ENCODE measurements around the gene TOX2.

The TOX2 gene

GRCh38 chr20:44087051-44087856 lies 172.6 kb downstream of the TOX2 start:
- Histone ChIP-seq H3K27me3 (ENCODE audit: control insufficient read depth, insufficient read depth, low read length) (no peaks in the 10 kb centered on the region), H3K4me3 (ENCODE audit: low read length) (no peak overlapping the region), H3K4me1 (ENCODE audit: control insufficient read depth, low read depth, low read length) (no peaks in the 10 kb centered on the region), H3K9ac (ENCODE audit: low read length) (no peak overlapping the region), H3K27ac (ENCODE audit: low read length) (no peak overlapping the region), H3K36me3 (ENCODE audit: control insufficient read depth, low read depth, low read length) (no peaks in the 10 kb centered on the region), H3K9me3 (ENCODE audit: control insufficient read depth, low read depth, low read length) (no peaks in the 10 kb centered on the region)

GRCh38 chr20:44087857-44088120 lies 173.1 kb downstream of the TOX2 start:
- H3K9ac ChIP-seq (ENCODE audit: low read length) = no peak overlapping the region
- no peaks in the 10 kb centered on the region for H3K4me1 ChIP-seq (ENCODE audit: control insufficient read depth, low read depth, low read length)

GRCh38 chr20:44089987-44090674 lies 175.5 kb downstream of the TOX2 start:
- Histone ChIP-seq H3K4me3 (ENCODE audit: low read length) (no peak overlapping the region), H3K9me3 (ENCODE audit: control insufficient read depth, low read depth, low read length) (no peaks in the 10 kb centered on the region), H3K4me1 (ENCODE audit: control insufficient read depth, low read depth, low read length) (no peaks in the 10 kb centered on the region), H3K36me3 (ENCODE audit: control insufficient read depth, low read depth, low read length) (no peaks in the 10 kb centered on the region), H3K9ac (ENCODE audit: low read length) (no peak overlapping the region), H3K27ac (ENCODE audit: low read length) (no peak overlapping the region), H3K27me3 (ENCODE audit: control insufficient read depth, insufficient read depth, low read length) (no peaks in the 10 kb centered on the region)

More at GRCh38 chr20:44087857-44088120, 173.1 kb downstream of the TOX2 start:
- H3K36me3 ChIP-seq (ENCODE audit: control insufficient read depth, low read depth, low read length) = no peaks in the 10 kb centered on the region
- no peak overlapping the region for H3K4me3 ChIP-seq (ENCODE audit: low read length)
- H3K27me3 ChIP-seq (ENCODE audit: control insufficient read depth, insufficient read depth, low read length) = no peaks in the 10 kb centered on the region
- H3K27ac ChIP-seq (ENCODE audit: low read length) = no peak overlapping the region
- H3K9me3 ChIP-seq (ENCODE audit: control insufficient read depth, low read depth, low read length) = no peaks in the 10 kb centered on the region

GRCh38 chr20:44091026-44091425 lies 176.4 kb downstream of the TOX2 start:
- Histone ChIP-seq H3K36me3 (ENCODE audit: control insufficient read depth, low read depth, low read length) (no peaks in the 10 kb centered on the region), H3K27ac (ENCODE audit: low read length) (no peak overlapping the region), H3K4me1 (ENCODE audit: control insufficient read depth, low read depth, low read length) (no peaks in the 10 kb centered on the region), H3K4me3 (ENCODE audit: low read length) (no peak overlapping the region), H3K27me3 (ENCODE audit: control insufficient read depth, insufficient read depth, low read length) (no peaks in the 10 kb centered on the region), H3K9ac (ENCODE audit: low read length) (no peak overlapping the region), H3K9me3 (ENCODE audit: control insufficient read depth, low read depth, low read length) (no peaks in the 10 kb centered on the region)

- Histone ChIP-seq H3K27me3 (ENCODE audit: control insufficient read depth, insufficient read depth, low read length) (no peaks in the 10 kb centered on the region), H3K4me3 (ENCODE audit: low read length) (no peak overlapping the region), H3K9ac (ENCODE audit: low read length) (no peak overlapping the region), H3K27ac (ENCODE audit: low read length) (no peak overlapping the region), H3K36me3 (ENCODE audit: control insufficient read depth, low read depth, low read length) (no peaks in the 10 kb centered on the region), H3K4me1 (ENCODE audit: control insufficient read depth, low read depth, low read length) (no peaks in the 10 kb centered on the region), H3K9me3 (ENCODE audit: control insufficient read depth, low read depth, low read length) (no peaks in the 10 kb centered on the region)
Observed at GRCh38 chr20:44092551-44093248, 178.0 kb downstream of the TOX2 start.

- H3K27ac ChIP-seq (ENCODE audit: low read length) = no peak overlapping the region
- no peaks in the 10 kb centered on the region for H3K36me3 ChIP-seq (ENCODE audit: control insufficient read depth, low read depth, low read length)
- H3K9me3 ChIP-seq (ENCODE audit: control insufficient read depth, low read depth, low read length) = no peaks in the 10 kb centered on the region
- no peak overlapping the region for H3K9ac ChIP-seq (ENCODE audit: low read length)
- H3K27me3 ChIP-seq (ENCODE audit: control insufficient read depth, insufficient read depth, low read length) = no peaks in the 10 kb centered on the region
- no peak overlapping the region for H3K4me3 ChIP-seq (ENCODE audit: low read length)
- H3K4me1 ChIP-seq (ENCODE audit: control insufficient read depth, low read depth, low read length) = no peaks in the 10 kb centered on the region
Observed at GRCh38 chr20:44093249-44093582, 178.6 kb downstream of the TOX2 start.

GRCh38 chr20:44095831-44096230 lies 181.2 kb downstream of the TOX2 start:
- no peaks in the 10 kb centered on the region for H3K36me3 ChIP-seq (ENCODE audit: control insufficient read depth, low read depth, low read length)
- H3K27ac ChIP-seq (ENCODE audit: low read length) = no peak overlapping the region
- no peak overlapping the region for H3K9ac ChIP-seq (ENCODE audit: low read length)
- no peaks in the 10 kb centered on the region for H3K4me1 ChIP-seq (ENCODE audit: control insufficient read depth, low read depth, low read length)
- H3K9me3 ChIP-seq (ENCODE audit: control insufficient read depth, low read depth, low read length) = no peaks in the 10 kb centered on the region
- no peaks in the 10 kb centered on the region for H3K27me3 ChIP-seq (ENCODE audit: control insufficient read depth, insufficient read depth, low read length)
- no peak overlapping the region for H3K4me3 ChIP-seq (ENCODE audit: low read length)

GRCh38 chr20:44097521-44098255 lies 183.0 kb downstream of the TOX2 start:
- no peak overlapping the region for H3K27ac ChIP-seq (ENCODE audit: low read length)
- H3K9ac ChIP-seq (ENCODE audit: low read length) = no peak overlapping the region
- H3K9me3 ChIP-seq (ENCODE audit: control insufficient read depth, low read depth, low read length) = no peaks in the 10 kb centered on the region
- H3K36me3 ChIP-seq (ENCODE audit: control insufficient read depth, low read depth, low read length) = no peaks in the 10 kb centered on the region
- H3K4me3 ChIP-seq (ENCODE audit: low read length) = no peak overlapping the region
- H3K4me1 ChIP-seq (ENCODE audit: control insufficient read depth, low read depth, low read length) = no peaks in the 10 kb centered on the region
- H3K27me3 ChIP-seq (ENCODE audit: control insufficient read depth, insufficient read depth, low read length) = no peaks in the 10 kb centered on the region

GRCh38 chr20:44098256-44098630 lies 183.6 kb downstream of the TOX2 start:
- no peaks in the 10 kb centered on the region for H3K27me3 ChIP-seq (ENCODE audit: control insufficient read depth, insufficient read depth, low read length)
- no peaks in the 10 kb centered on the region for H3K4me1 ChIP-seq (ENCODE audit: control insufficient read depth, low read depth, low read length)
- no peaks in the 10 kb centered on the region for H3K9me3 ChIP-seq (ENCODE audit: control insufficient read depth, low read depth, low read length)
- H3K9ac ChIP-seq (ENCODE audit: low read length) = no peak overlapping the region
- no peaks in the 10 kb centered on the region for H3K36me3 ChIP-seq (ENCODE audit: control insufficient read depth, low read depth, low read length)
- H3K4me3 ChIP-seq (ENCODE audit: low read length) = no peak overlapping the region
- H3K27ac ChIP-seq (ENCODE audit: low read length) = no peak overlapping the region

GRCh38 chr20:44098657-44099056 lies 184.0 kb downstream of the TOX2 start:
- H3K4me3 ChIP-seq (ENCODE audit: low read length) = no peak overlapping the region
- no peak overlapping the region for H3K27ac ChIP-seq (ENCODE audit: low read length)
- no peak overlapping the region for H3K9ac ChIP-seq (ENCODE audit: low read length)
- no peaks in the 10 kb centered on the region for H3K4me1 ChIP-seq (ENCODE audit: control insufficient read depth, low read depth, low read length)
- H3K27me3 ChIP-seq (ENCODE audit: control insufficient read depth, insufficient read depth, low read length) = no peaks in the 10 kb centered on the region
- H3K9me3 ChIP-seq (ENCODE audit: control insufficient read depth, low read depth, low read length) = no peaks in the 10 kb centered on the region
- H3K36me3 ChIP-seq (ENCODE audit: control insufficient read depth, low read depth, low read length) = no peaks in the 10 kb centered on the region

GRCh38 chr20:44099832-44100231 lies 185.2 kb downstream of the TOX2 start:
- H3K4me3 ChIP-seq (ENCODE audit: low read length) = no peak overlapping the region
- H3K4me1 ChIP-seq (ENCODE audit: control insufficient read depth, low read depth, low read length) = no peaks in the 10 kb centered on the region
- no peak overlapping the region for H3K27ac ChIP-seq (ENCODE audit: low read length)
- H3K36me3 ChIP-seq (ENCODE audit: control insufficient read depth, low read depth, low read length) = no peaks in the 10 kb centered on the region
- no peak overlapping the region for H3K9ac ChIP-seq (ENCODE audit: low read length)
- H3K9me3 ChIP-seq (ENCODE audit: control insufficient read depth, low read depth, low read length) = no peaks in the 10 kb centered on the region
- H3K27me3 ChIP-seq (ENCODE audit: control insufficient read depth, insufficient read depth, low read length) = no peaks in the 10 kb centered on the region

Data from iPS-18a (cell line).